Erythroblast (primary cell): ENCODE results near the gene NIPSNAP2.

Experiments
- DNase-seq, 2 experiments: peaks; one replicate each; lab custom pipeline; 2025; lab: John Stamatoyannopoulos, UW
- GATA1 ChIP-seq: IDR thresholded peaks from 2 replicates; pipeline ENCODE4 v1.6.1; 2011; ENCODE audit warnings: low read depth, mild to moderate bottlenecking, control low read depth, low read length, moderate library complexity
- POLR2A ChIP-seq: IDR thresholded peaks from 2 replicates; pipeline ENCODE4 v1.6.1; 2011; ENCODE audit warnings: mild to moderate bottlenecking, low read length

Gene NIPSNAP2

GRCh38 chr7:55965100-55965470 is 700 bp downstream of the NIPSNAP2 start:
- TF ChIP-seq GATA1 = no peak
- TF ChIP-seq POLR2A = no peak
- DNase-seq = no peak

DNA sequence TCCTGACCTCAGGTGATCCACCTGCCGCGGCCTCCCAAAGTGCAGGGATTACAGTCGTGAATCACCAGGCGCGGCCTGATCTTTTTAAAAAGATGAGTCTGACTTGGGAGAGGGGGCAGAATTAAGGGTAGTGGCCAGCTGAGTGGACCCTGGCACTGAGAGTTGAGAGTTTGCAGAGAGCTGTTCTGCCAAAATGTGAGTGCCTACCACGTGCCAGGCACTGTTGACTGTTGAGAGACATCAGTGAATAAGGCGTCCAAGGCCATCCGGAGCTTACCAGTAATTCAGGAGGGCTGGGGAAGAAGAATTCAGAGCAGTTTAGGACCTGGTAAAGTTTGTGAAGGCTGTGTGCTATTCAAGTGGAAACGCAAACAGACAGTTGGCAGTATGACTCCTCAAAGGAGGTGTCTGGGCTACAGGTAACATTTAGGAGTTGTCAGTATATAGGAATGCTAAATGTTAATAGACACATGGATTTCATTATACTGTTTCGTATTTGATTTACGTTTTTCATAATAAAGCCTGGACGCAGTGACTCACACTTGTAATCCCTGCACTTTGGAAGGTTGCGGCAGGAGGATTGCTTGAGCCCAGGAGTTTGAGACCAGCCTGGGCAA is 1.5 kb downstream of the NIPSNAP2 start:
- TF ChIP-seq POLR2A (no peak), GATA1 (no peak)
- no peak for DNase-seq

DNA sequence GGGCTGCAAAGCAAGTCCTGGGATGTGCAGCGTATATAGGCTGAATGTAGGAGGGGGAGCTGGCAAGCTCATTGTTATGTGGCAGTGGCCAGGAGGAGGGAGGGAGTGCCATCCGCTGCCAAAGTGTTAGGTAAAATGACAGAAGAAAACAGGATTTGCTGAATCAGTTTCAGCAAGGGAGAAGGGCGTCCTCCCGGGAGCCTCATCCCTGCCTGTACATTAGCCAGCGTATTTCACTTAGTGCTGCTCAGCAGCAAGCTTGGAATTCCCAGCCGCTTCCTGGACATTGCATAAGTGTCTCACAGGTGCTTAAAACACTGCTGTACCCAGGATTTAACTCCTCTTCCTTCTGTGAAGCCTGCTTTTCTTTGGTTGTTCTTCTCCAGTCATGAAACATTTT is 2.5 kb downstream of the NIPSNAP2 start:
- no peak for DNase-seq
- TF ChIP-seq GATA1 (no peak), POLR2A (no peak)

GRCh38 chr7:55969391-55969790 is 5.0 kb downstream of the NIPSNAP2 start:
- TF ChIP-seq POLR2A = no peak
- no peak for DNase-seq

DNA sequence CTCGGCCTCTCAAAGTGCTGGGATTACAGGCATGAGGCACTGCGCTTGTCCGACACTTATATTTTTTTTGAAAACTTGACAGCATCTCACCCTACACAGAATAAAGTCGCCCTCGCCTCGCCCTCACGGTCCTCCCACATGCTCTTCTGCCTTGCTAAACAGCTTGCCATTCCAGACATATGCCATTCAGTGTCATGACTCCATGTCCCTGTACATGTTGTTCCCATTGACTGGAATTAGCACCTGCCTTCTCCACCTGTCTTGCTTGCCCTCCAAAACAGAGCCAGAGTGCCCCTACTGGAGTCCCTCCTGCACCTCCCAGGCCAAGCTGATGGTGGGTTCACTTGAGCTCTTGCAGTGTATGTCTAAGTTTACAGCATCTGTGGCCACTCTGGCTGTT is 6.2 kb downstream of the NIPSNAP2 start:
- no peak for DNase-seq
- no peak for TF ChIP-seq GATA1

GRCh38 chr7:55970978-55971377 is 6.6 kb downstream of the NIPSNAP2 start:
- TF ChIP-seq POLR2A (peak; percentile 70), GATA1 (no peak)
- DNase-seq = peak; percentile 50 to 85

DNA sequence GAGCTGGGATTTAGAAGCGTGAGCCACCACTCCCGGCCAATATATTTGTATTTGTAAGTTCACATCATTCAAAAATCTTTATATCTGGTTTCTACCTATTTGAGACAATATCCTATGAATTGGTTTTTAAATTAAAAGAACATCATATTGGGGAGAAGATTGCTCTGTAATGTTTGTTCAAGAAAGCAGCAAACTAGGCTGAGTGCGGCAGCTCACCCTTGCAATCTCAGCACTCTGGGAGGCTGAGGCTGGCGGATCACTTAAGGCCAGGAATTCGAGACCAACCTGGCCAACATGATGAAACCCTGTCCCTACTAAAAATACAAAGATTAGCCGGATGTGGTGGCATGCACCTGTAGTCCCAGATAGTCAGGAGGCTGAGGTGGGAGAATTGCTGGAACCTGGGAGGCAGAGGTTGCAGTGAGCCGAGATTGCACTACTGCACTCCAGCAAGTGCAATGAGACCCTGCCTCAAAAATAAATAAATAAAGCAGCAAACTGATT is 9.4 kb downstream of the NIPSNAP2 start:
- TF ChIP-seq GATA1 (no peak), POLR2A (no peak)
- DNase-seq = no peak

DNA sequence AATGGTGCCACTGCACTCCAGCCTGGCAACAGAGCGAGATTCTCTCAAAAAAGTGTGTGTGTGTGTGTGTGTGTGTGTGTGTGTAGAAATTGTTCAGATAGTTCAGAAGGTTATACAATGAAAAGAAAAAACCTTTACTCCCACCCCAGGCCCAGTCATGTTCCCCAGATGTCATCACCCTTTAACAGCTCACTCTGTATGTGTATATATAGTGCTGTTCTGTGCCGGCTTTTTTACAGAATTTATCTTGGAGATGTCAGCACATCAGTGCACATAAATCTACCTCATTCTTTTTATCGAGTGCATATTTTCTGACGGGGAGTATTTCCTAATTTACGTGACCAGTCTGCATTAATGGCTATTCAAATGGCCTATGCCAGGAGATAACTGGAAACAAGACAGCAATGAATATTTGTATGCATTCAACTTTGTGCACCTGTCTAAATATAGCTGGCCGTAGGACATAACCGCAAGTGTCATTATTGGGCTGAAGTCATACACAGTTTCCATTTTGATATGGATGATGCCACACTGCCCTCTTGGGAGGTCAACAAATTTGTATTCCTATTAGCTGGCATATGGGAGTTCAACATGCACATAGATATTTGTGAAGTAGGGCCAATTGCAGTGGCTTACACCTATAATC is 11.7 kb downstream of the NIPSNAP2 start:
- DNase-seq = no peak
- TF ChIP-seq POLR2A (no peak), GATA1 (no peak)

DNA sequence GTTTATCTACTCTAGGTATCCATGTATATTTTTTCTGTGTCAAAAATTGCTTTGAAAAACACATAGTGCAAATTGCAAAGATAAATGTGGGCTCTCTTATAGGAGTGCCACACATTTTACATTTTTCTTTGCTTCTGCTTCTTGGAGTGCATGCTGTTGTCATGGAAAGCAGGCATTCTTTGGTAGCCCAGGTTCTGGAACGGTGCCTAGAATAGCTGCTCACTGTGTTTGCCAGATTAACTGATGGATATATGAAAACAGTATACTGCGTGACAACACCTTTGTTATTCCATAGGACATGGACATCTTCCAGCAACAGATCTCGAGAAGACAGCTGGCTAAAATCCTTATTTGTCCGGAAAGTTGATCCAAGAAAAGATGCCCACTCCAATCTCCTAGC is 13.4 kb downstream of the NIPSNAP2 start:
- DNase-seq = no peak
- TF ChIP-seq GATA1 (no peak), POLR2A (no peak)

GRCh38 chr7:55980266-55980665 is 15.9 kb downstream of the NIPSNAP2 start:
- DNase-seq = no peak
- TF ChIP-seq GATA1 = no peak
- no peak for TF ChIP-seq POLR2A

- TF ChIP-seq GATA1 (no peak), POLR2A (no peak)
- no peak for DNase-seq
Observed at GRCh38 chr7:55983537-55983936, 19.2 kb downstream of the NIPSNAP2 start.

- TF ChIP-seq GATA1 (no peak), POLR2A (no peak)
- DNase-seq = no peak
Observed at GRCh38 chr7:55992346-55992745, 28.0 kb downstream of the NIPSNAP2 start.

- no peak for DNase-seq
Observed at GRCh38 chr7:55996856-55997500, 32.6 kb downstream of the NIPSNAP2 start.

GRCh38 chr7:56003749-56004148 is 39.4 kb downstream of the NIPSNAP2 start:
- no peak for TF ChIP-seq POLR2A
- no peak for DNase-seq

More at GRCh38 chr7:55996856-55997500, 32.6 kb downstream of the NIPSNAP2 start:
- TF ChIP-seq POLR2A (no peak), GATA1 (no peak)

DNA sequence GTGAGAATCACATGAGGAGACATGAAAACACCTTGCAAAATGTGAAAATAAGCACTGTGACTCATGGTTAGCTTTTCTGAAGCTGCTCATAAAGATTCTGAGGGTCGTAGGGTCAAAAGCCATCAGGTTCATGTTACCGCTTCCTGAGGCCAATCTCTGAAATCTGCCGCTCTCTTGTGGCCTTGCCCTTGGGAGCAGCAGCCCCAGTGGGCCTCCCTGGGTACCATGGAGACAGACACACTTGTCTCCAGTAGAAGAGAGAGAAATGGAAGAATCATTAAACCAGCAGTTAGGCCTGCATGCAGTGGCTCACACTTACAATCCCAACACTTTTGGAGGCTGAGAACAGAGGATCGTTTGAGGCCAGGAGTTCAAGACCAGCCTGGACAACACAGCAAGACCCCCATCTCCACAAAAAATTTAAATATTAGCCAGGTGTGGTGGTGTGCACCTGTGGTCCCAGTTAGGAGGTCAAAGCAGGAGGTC is 42.8 kb downstream of the NIPSNAP2 start:
- no peak for DNase-seq
- no peak for TF ChIP-seq GATA1
- no peak for TF ChIP-seq POLR2A
